HG03565 (cell line): ENCODE measurements around the gene TIGAR.

Experiments
- ATAC-seq: cut with Tn5 transposase; IDR thresholded peaks from one replicate; pipeline ENCODE4 v1.9.1; 2021; ENCODE audit warnings: mild to moderate bottlenecking, moderate library complexity; ENCODE audit not compliant: unreplicated experiment

Gene TIGAR

GRCh38 chr12:4302881-4303280 is 18.1 kb upstream of the TIGAR start:
- no peak for ATAC-seq

GRCh38 chr12:4303750-4304149 is 17.3 kb upstream of the TIGAR start:
- no peak for ATAC-seq

- ATAC-seq: no peak
Measured at GRCh38 chr12:4307593-4308333, 13.2 kb upstream of the TIGAR start.

- no peak for ATAC-seq
Measured at GRCh38 chr12:4308334-4308950, 12.6 kb upstream of the TIGAR start.

- ATAC-seq: no peak
Measured at GRCh38 chr12:4311776-4312175, 9.2 kb upstream of the TIGAR start.

- ATAC-seq: no peak
Measured at GRCh38 chr12:4312251-4312650, 8.8 kb upstream of the TIGAR start.

GRCh38 chr12:4320497-4320852 is 538 bp upstream of the TIGAR start:
- ATAC-seq: peak; percentile 10

GRCh38 chr12:4322726-4323125 is 1.7 kb downstream of the TIGAR start:
- ATAC-seq: no peak

- no peak for ATAC-seq
Measured at GRCh38 chr12:4323396-4323795, 2.4 kb downstream of the TIGAR start.

GRCh38 chr12:4324366-4324765 is 3.4 kb downstream of the TIGAR start:
- no peak for ATAC-seq

GRCh38 chr12:4325966-4326365 is 5.0 kb downstream of the TIGAR start:
- ATAC-seq: no peak

GRCh38 chr12:4327293-4327692 is 6.3 kb downstream of the TIGAR start:
- ATAC-seq: no peak

- no peak for ATAC-seq
Measured at GRCh38 chr12:4330203-4330602, 9.2 kb downstream of the TIGAR start.

- ATAC-seq: no peak
Measured at GRCh38 chr12:4331221-4331620, 10.2 kb downstream of the TIGAR start.

- no peak for ATAC-seq
Measured at GRCh38 chr12:4331842-4332241, 10.8 kb downstream of the TIGAR start.

GRCh38 chr12:4346931-4347330 is 25.9 kb downstream of the TIGAR start:
- no peak for ATAC-seq

- no peak for ATAC-seq
Measured at GRCh38 chr12:4353785-4354208, 32.8 kb downstream of the TIGAR start.

GRCh38 chr12:4355156-4356040 is 34.4 kb downstream of the TIGAR start:
- ATAC-seq: no peak

GRCh38 chr12:4356041-4356327 is 35.0 kb downstream of the TIGAR start:
- ATAC-seq: no peak

- no peak for ATAC-seq
Measured at GRCh38 chr12:4366090-4366489, 45.1 kb downstream of the TIGAR start.

- ATAC-seq: no peak
Measured at GRCh38 chr12:4369548-4369947, 48.5 kb downstream of the TIGAR start.

- no peak for ATAC-seq
Measured at GRCh38 chr12:4370265-4370664, 49.3 kb downstream of the TIGAR start.
